ENCODE data around the gene ZG16B.

The ZG16B gene

GRCh38 chr16:2857451-2858244 is 27.5 kb downstream of the ZG16B start, which contains the start of gene PRSS22:
PRSS22 (minus strand) TSS chr16:2858170; CDS start chr16:2858104, 66 bp downstream.
- H3K4me2 ChIP-seq (ENCODE audit: low read length) = peak within 1 kb of the TSS; percentile 63
- H3K27ac ChIP-seq = peak within 1 kb of the TSS; percentile 99
- H3K79me2 ChIP-seq = no peaks in the 10 kb centered on the region
- H3K36me3 ChIP-seq (ENCODE audit: control insufficient read depth, insufficient read depth, low read length) = no peaks in the 10 kb centered on the region
- no peaks in the 10 kb centered on the region for H3K27me3 ChIP-seq (ENCODE audit: control insufficient read depth, insufficient read depth, low read length)
- peak within 1 kb of the TSS; percentile 77 for H3K9ac ChIP-seq
- peaks cover 4% of the 10 kb centered on the region for H3K4me1 ChIP-seq
- H3K4me3 ChIP-seq (ENCODE audit: low read depth, low read length) = peak within 1 kb of the TSS; percentile 86
- no peaks in the 10 kb centered on the region for H3K9me3 ChIP-seq (ENCODE audit: control insufficient read depth, low read length)
- TF ChIP-seq CTCF (IDR thresholded peaks at IDR 0.05) = no peak
- peak within 1 kb of the TSS; percentile 98 for H2AFZ ChIP-seq

GRCh38 chr16:2858245-2859025 is 28.3 kb downstream of the ZG16B start:
- Histone ChIP-seq H3K9me3 (ENCODE audit: control insufficient read depth, low read length) (no peaks in the 10 kb centered on the region), H3K4me1 (peaks cover 4% of the 10 kb centered on the region), H3K4me2 (ENCODE audit: low read length) (peak overlapping the region; percentile 63), H3K9ac (peak overlapping the region; percentile 77), H3K27ac (peak overlapping the region; percentile 99), H3K36me3 (ENCODE audit: control insufficient read depth, insufficient read depth, low read length) (no peaks in the 10 kb centered on the region), H3K79me2 (no peaks in the 10 kb centered on the region), H3K27me3 (ENCODE audit: control insufficient read depth, insufficient read depth, low read length) (no peaks in the 10 kb centered on the region), H2AFZ (peak overlapping the region; percentile 98), H3K4me3 (ENCODE audit: low read depth, low read length) (peak overlapping the region; percentile 86)
- peak; percentile 44 for TF ChIP-seq CTCF (IDR thresholded peaks at IDR 0.05)

GRCh38 chr16:2859686-2860265 is 29.7 kb downstream of the ZG16B start:
- Histone ChIP-seq H3K9me3 (ENCODE audit: control insufficient read depth, low read length) (no peaks in the 10 kb centered on the region), H3K36me3 (ENCODE audit: control insufficient read depth, insufficient read depth, low read length) (no peaks in the 10 kb centered on the region), H3K27ac (no peak overlapping the region), H3K4me3 (ENCODE audit: low read depth, low read length) (no peak overlapping the region), H3K4me2 (ENCODE audit: low read length) (no peak overlapping the region), H3K9ac (no peak overlapping the region), H3K27me3 (ENCODE audit: control insufficient read depth, insufficient read depth, low read length) (no peaks in the 10 kb centered on the region), H3K79me2 (no peaks in the 10 kb centered on the region), H3K4me1 (peaks cover 4% of the 10 kb centered on the region), H2AFZ (no peak overlapping the region)
- no peak for TF ChIP-seq CTCF (IDR thresholded peaks at IDR 0.05)

GRCh38 chr16:2860826-2861567 is 30.9 kb downstream of the ZG16B start:
- no peak overlapping the region for H3K9ac ChIP-seq
- H3K27me3 ChIP-seq (ENCODE audit: control insufficient read depth, insufficient read depth, low read length) = no peaks in the 10 kb centered on the region
- peaks cover 4% of the 10 kb centered on the region for H3K4me1 ChIP-seq
- H3K27ac ChIP-seq = no peak overlapping the region
- TF ChIP-seq CTCF (IDR thresholded peaks at IDR 0.05) = no peak
- no peaks in the 10 kb centered on the region for H3K79me2 ChIP-seq
- no peaks in the 10 kb centered on the region for H3K36me3 ChIP-seq (ENCODE audit: control insufficient read depth, insufficient read depth, low read length)
- no peak overlapping the region for H3K4me2 ChIP-seq (ENCODE audit: low read length)
- no peak overlapping the region for H2AFZ ChIP-seq
- H3K4me3 ChIP-seq (ENCODE audit: low read depth, low read length) = no peak overlapping the region
- no peaks in the 10 kb centered on the region for H3K9me3 ChIP-seq (ENCODE audit: control insufficient read depth, low read length)

All from parathyroid adenoma (tissue), 2 donors.